ENCODE data around the gene ZBTB18.

Gene ZBTB18

DNA sequence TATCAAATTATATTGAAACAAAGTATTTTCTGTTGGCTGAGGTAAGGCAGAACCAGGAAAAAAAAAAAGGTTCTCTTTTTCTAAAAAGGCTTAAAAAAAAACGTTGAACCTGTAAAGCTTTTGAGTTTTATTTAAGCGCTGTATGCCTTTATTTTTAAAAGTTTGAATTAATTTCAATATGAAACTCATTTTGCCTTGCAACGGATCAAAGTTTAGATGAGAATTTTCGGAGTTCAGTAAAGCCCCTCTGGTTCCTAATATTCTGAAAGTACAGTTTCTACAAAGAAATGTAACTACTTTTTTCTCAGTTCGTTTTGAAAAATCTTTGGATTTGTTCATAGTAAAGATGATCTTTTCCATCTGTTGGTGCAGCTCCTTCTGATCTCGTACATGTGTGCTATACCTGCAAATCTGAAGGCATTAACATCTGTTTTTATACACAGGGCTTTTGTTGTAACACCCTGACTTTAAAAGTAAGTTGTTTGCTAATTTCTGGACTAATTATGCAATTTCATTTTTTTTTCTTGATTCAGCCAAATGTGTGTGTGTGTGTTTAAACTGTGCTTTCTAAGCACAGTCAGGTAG, 1.7 kb downstream of the ZBTB18 start:
- DNase-seq (ENCODE audit: low read depth), result no peak
- no peak for TF ChIP-seq CTCF (IDR thresholded peaks at IDR 0.05; ENCODE audit: control insufficient read depth, extremely low read depth, insufficient read depth)
- H3K4me3 ChIP-seq (ENCODE audit: low read depth, low read length), result no peak overlapping the region

GRCh38 chr1:244053831-244054230, 2.7 kb downstream of the ZBTB18 start:
- H3K4me3 ChIP-seq (ENCODE audit: low read depth, low read length), result no peak overlapping the region
- DNase-seq (ENCODE audit: low read depth), result no peak
- no peak for TF ChIP-seq CTCF (IDR thresholded peaks at IDR 0.05; ENCODE audit: control insufficient read depth, extremely low read depth, insufficient read depth)

DNA sequence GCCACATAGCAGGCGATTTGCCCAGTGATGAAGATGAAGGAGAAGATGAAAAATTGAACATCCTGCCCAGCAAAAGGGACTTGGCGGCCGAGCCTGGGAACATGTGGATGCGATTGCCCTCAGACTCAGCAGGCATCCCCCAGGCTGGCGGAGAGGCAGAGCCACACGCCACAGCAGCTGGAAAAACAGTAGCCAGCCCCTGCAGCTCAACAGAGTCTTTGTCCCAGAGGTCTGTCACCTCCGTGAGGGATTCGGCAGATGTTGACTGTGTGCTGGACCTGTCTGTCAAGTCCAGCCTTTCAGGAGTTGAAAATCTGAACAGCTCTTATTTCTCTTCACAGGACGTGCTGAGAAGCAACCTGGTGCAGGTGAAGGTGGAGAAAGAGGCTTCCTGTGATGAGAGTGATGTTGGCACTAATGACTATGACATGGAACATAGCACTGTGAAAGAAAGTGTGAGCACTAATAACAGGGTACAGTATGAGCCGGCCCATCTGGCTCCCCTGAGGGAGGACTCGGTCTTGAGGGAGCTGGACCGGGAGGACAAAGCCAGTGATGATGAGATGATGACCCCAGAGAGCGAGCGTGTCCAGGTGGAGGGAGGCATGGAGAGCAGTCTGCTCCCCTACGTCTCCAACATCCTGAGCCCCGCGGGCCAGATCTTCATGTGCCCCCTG, 3.3 kb downstream of the ZBTB18 start:
- H3K4me3 ChIP-seq (ENCODE audit: low read depth, low read length), result no peak overlapping the region
- no peak for TF ChIP-seq CTCF (IDR thresholded peaks at IDR 0.05; ENCODE audit: control insufficient read depth, extremely low read depth, insufficient read depth)
- no peak for DNase-seq (ENCODE audit: low read depth)

- DNase-seq (ENCODE audit: low read depth), result no peak
- H3K4me3 ChIP-seq (ENCODE audit: low read depth, low read length), result no peak overlapping the region
These were observed 3.8 kb downstream of the ZBTB18 start for GRCh38 chr1:244054924-244055263.

GRCh38 chr1:244056577-244056976, 5.5 kb downstream of the ZBTB18 start:
- no peak overlapping the region for H3K4me3 ChIP-seq (ENCODE audit: low read depth, low read length)
- no peak for DNase-seq (ENCODE audit: low read depth)
- no peak for TF ChIP-seq CTCF (IDR thresholded peaks at IDR 0.05; ENCODE audit: control insufficient read depth, extremely low read depth, insufficient read depth)

More at GRCh38 chr1:244054924-244055263, 3.8 kb downstream of the ZBTB18 start:
- no peak for TF ChIP-seq CTCF (IDR thresholded peaks at IDR 0.05; ENCODE audit: control insufficient read depth, extremely low read depth, insufficient read depth)

DNA sequence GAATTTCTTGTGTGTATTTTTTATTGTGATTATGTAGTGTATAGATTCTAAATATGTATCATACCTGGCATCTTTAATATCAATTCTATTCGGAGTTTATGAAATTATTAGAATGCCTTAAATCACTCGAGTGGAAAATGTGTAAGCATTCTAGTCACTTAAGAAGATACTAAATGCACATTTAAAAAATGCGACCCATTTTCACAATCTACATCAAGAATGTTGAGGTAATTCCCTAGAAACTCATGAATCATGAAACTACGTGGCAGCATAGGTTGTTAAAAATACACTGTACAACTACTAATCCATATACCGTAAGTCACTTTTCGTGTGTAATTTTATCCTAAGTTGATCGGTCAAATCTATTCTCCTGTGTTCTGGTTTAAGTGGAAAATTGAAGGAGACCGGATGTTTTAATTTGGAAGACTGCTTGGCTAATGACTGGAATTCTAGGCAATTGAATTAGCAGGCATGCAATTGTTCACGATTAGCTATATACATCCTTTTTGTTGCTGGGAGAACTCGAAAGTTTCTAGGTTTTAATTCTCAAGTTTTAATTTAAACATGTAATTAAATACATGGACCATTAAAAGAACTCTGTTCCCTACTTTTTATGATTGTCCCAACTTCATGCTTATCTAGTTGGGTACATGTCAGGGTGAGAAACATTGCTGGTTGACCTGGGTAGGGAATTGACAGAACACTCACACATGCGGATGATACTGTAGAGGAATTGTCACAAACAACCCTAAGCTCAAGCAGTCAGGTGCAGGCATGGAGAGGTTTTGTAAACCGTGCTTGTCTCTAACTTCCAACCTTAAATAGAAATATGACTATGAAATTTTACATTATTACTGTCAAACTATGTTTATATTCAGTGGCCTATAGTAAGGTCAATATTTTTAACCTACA, 6.6 kb downstream of the ZBTB18 start:
- TF ChIP-seq CTCF (IDR thresholded peaks at IDR 0.05; ENCODE audit: control insufficient read depth, extremely low read depth, insufficient read depth), result no peak
- no peak for DNase-seq (ENCODE audit: low read depth)
- H3K4me3 ChIP-seq (ENCODE audit: low read depth, low read length), result no peak overlapping the region

Measured in LNCaP clone FGC (cell line).